ENCODE data around the gene QKI. TPM values are rescaled to one million over a fixed set of nuclear protein-coding genes. Genes with fewer than 3 reads are reported as not detected.

Gene QKI
- total RNA-seq, 1 donor from 2014 or later, result 290 TPM

- Mint-ChIP-seq H3K27me3 (ENCODE audit: unreplicated experiment) (no peaks in the 10 kb centered on the region), H3K4me3 (ENCODE audit: unreplicated experiment) (no peak overlapping the region), H3K36me3 (ENCODE audit: unreplicated experiment) (peaks cover 40% of the 10 kb centered on the region), H3K9me3 (ENCODE audit: unreplicated experiment) (peaks cover 11% of the 10 kb centered on the region), H3K4me1 (ENCODE audit: unreplicated experiment) (peaks cover 64% of the 10 kb centered on the region), H3K27ac (ENCODE audit: unreplicated experiment) (no peak overlapping the region)
- TF ChIP-seq, protein P1, sequence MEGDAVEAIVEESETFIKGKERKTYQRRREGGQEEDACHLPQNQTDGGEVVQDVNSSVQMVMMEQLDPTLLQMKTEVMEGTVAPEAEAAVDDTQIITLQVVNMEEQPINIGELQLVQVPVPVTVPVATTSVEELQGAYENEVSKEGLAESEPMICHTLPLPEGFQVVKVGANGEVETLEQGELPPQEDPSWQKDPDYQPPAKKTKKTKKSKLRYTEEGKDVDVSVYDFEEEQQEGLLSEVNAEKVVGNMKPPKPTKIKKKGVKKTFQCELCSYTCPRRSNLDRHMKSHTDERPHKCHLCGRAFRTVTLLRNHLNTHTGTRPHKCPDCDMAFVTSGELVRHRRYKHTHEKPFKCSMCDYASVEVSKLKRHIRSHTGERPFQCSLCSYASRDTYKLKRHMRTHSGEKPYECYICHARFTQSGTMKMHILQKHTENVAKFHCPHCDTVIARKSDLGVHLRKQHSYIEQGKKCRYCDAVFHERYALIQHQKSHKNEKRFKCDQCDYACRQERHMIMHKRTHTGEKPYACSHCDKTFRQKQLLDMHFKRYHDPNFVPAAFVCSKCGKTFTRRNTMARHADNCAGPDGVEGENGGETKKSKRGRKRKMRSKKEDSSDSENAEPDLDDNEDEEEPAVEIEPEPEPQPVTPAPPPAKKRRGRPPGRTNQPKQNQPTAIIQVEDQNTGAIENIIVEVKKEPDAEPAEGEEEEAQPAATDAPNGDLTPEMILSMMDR (IDR thresholded peaks at IDR 0.05), result no peak
- no peak for DNase-seq (ENCODE audit: extremely low spot score, unreplicated experiment)
Measured at GRCh38 chr6:163454425-163454824, 39.9 kb downstream of the QKI start.

- Mint-ChIP-seq H3K36me3 (ENCODE audit: unreplicated experiment) (peaks cover 45% of the 10 kb centered on the region), H3K27me3 (ENCODE audit: unreplicated experiment) (no peaks in the 10 kb centered on the region), H3K4me1 (ENCODE audit: unreplicated experiment) (peaks cover 65% of the 10 kb centered on the region), H3K9me3 (ENCODE audit: unreplicated experiment) (peaks cover 9% of the 10 kb centered on the region), H3K4me3 (ENCODE audit: unreplicated experiment) (no peak overlapping the region), H3K27ac (ENCODE audit: unreplicated experiment) (no peak overlapping the region)
- TF ChIP-seq, protein P1 (IDR thresholded peaks at IDR 0.05), result no peak
- no peak for DNase-seq (ENCODE audit: extremely low spot score, unreplicated experiment)
Measured at GRCh38 chr6:163455552-163455951, 41.0 kb downstream of the QKI start.

- DNase-seq (ENCODE audit: extremely low spot score, unreplicated experiment), result no peak
- Mint-ChIP-seq H3K36me3 (ENCODE audit: unreplicated experiment) (peaks cover 55% of the 10 kb centered on the region), H3K9me3 (ENCODE audit: unreplicated experiment) (peaks cover 4% of the 10 kb centered on the region), H3K4me1 (ENCODE audit: unreplicated experiment) (peaks cover 68% of the 10 kb centered on the region), H3K4me3 (ENCODE audit: unreplicated experiment) (peak overlapping the region; percentile 1), H3K27me3 (ENCODE audit: unreplicated experiment) (no peaks in the 10 kb centered on the region), H3K27ac (ENCODE audit: unreplicated experiment) (peak overlapping the region; percentile 81)
- TF ChIP-seq, protein P1 (IDR thresholded peaks at IDR 0.05), result no peak
Measured at GRCh38 chr6:163457637-163458561, 43.4 kb downstream of the QKI start.

DNA sequence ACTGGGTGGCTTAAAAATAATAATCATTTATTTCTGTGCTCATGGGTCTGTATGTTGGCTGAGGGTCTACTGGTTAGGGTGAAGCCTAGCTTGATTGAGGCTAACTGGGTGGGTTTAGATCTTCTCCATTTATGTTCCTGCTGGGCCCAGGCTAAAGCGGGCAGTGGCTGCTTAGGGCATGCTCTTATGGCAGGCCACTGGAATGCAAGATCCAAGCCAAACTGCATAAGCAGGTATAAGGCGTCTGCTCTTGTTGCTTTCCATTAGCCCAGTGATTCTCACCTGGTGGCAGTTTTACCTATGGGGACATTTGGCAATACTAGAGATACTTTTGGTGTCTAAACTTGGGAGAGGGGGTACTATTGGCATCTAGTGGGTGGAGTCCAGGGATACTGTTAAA is 44.5 kb downstream of the QKI start:
- H3K27ac Mint-ChIP-seq (ENCODE audit: unreplicated experiment), result peak overlapping the region; percentile 75

DNA sequence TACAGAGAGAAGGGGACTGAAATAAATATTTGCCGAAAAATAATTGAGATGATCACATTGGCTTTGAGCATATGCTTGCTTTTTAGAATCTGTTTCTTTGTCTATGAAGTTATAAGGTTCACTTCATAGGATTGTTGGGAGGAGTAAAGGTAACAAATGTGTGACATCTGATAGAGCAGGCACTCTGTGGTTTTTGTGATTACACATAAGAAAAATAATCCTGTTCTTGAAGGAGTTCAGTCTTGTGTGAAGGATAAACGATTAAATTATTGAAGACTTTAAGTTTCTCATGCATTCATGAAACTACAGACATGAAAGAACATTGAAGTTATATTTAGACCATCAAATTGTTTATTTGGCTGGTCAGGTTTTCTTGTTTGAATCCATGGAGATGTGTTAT is 45.0 kb downstream of the QKI start:
- no peak for DNase-seq (ENCODE audit: extremely low spot score, unreplicated experiment)
- H3K4me3 Mint-ChIP-seq (ENCODE audit: unreplicated experiment), result no peak overlapping the region
- peaks cover 3% of the 10 kb centered on the region for H3K9me3 Mint-ChIP-seq (ENCODE audit: unreplicated experiment)
- H3K27ac Mint-ChIP-seq (ENCODE audit: unreplicated experiment), result peak overlapping the region; percentile 75
- H3K4me1 Mint-ChIP-seq (ENCODE audit: unreplicated experiment), result peaks cover 70% of the 10 kb centered on the region
- H3K36me3 Mint-ChIP-seq (ENCODE audit: unreplicated experiment), result peaks cover 62% of the 10 kb centered on the region
- TF ChIP-seq, protein P1 (IDR thresholded peaks at IDR 0.05), result no peak
- no peaks in the 10 kb centered on the region for H3K27me3 Mint-ChIP-seq (ENCODE audit: unreplicated experiment)

More for the DNA sequence above, 44.5 kb downstream of the QKI start:
- no peak overlapping the region for H3K4me3 Mint-ChIP-seq (ENCODE audit: unreplicated experiment)
- H3K36me3 Mint-ChIP-seq (ENCODE audit: unreplicated experiment), result peaks cover 59% of the 10 kb centered on the region
- no peaks in the 10 kb centered on the region for H3K27me3 Mint-ChIP-seq (ENCODE audit: unreplicated experiment)
- TF ChIP-seq, protein P1 (IDR thresholded peaks at IDR 0.05), result no peak
- peaks cover 4% of the 10 kb centered on the region for H3K9me3 Mint-ChIP-seq (ENCODE audit: unreplicated experiment)
- H3K4me1 Mint-ChIP-seq (ENCODE audit: unreplicated experiment), result peaks cover 68% of the 10 kb centered on the region
- no peak for DNase-seq (ENCODE audit: extremely low spot score, unreplicated experiment)

Measured in osteocyte (in vitro differentiated cells).